Peyer's patch (tissue), 4 donors: ENCODE data around the gene SPAG6. TPM values are rescaled to one million over a fixed set of nuclear protein-coding genes. Genes with fewer than 3 reads are reported as not detected.

Source experiments
- DNase-seq, 3 donors: peaks; one replicate each; pipeline ENCODE4 v3.0.0-alpha.2; 2017 to 2019
- H3K27ac ChIP-seq, 4 donors: fragments of 200-600 bp; sonication (generic); one replicate each; pipeline ENCODE4 v1.5.1; 2016 to 2019
- H3K27me3 ChIP-seq, 2 donors: fragments of 200-600 bp; sonication (generic); one replicate each; pipeline ENCODE4 v1.5.1; 2019
- H3K36me3 ChIP-seq, 3 donors: fragments of 200-600 bp; sonication (generic); one replicate each; pipeline ENCODE4 v1.5.1; 2016 to 2019
- H3K4me1 ChIP-seq, 4 donors: fragments of 200-600 bp; sonication (generic); one replicate each; pipeline ENCODE4 v1.5.1; 2016 to 2019
- H3K4me3 ChIP-seq, 4 donors: fragments of 200-600 bp; sonication (generic); 1 replicate in 3 of 4; 2 replicates in 1 of 4; pipeline ENCODE4 v1.5.1; 2016 to 2019; ENCODE audit warnings: mild to moderate bottlenecking in 1 of 4
- H3K9me3 ChIP-seq, 4 donors: fragments of 200-600 bp; sonication (generic); one replicate each; pipeline ENCODE4 v1.5.1; 2016 to 2019; ENCODE audit warnings: mild to moderate bottlenecking in 1 of 4
- CTCF ChIP-seq, 6 experiments: fragments of 450-650 bp in 4 of 6; fragments of 200-600 bp in 2 of 6; sonication (generic) in 1 of 6; IDR thresholded peaks; one replicate each; pipeline ENCODE4 v1.5.1; 2017 to 2019; ENCODE audit warnings: antibody characterized with exemption in 6 of 6, mild to moderate bottlenecking in 3 of 6, moderate library complexity in 1 of 6
- POLR2A ChIP-seq, 2 donors: fragments of 450-650 bp; IDR thresholded peaks; one replicate each; pipeline ENCODE4 v1.5.1; 2017; ENCODE audit warnings: antibody characterized with exemption in 2 of 2, mild to moderate bottlenecking in 2 of 2, moderate library complexity in 2 of 2
- total RNA-seq, 4 donors: library from RNA; depleted of rRNA; stranded (reverse); fragments of >200 nt; gene quantifications; one replicate each; pipeline ENCODE4 v1.1.0, GENCODE V29; 2016

The SPAG6 gene
- total RNA-seq, 4 donors from 2014 or later, result not detected

- no peaks in the 10 kb centered on the region for H3K36me3 ChIP-seq
- no peaks in the 10 kb centered on the region for H3K4me1 ChIP-seq
- no peak for TF ChIP-seq POLR2A (IDR thresholded peaks at IDR 0.05)
- TF ChIP-seq CTCF (IDR thresholded peaks at IDR 0.05), result no peak
- no peaks in the 10 kb centered on the region for H3K27me3 ChIP-seq
- no peak overlapping the region for H3K4me3 ChIP-seq
- DNase-seq, result no peak
- H3K27ac ChIP-seq, result no peak overlapping the region
- no peaks in the 10 kb centered on the region for H3K9me3 ChIP-seq
These were observed 111.2 kb downstream of the SPAG6 start for GRCh38 chr10:22456486-22456885.

- DNase-seq, result no peak
- no peaks in the 10 kb centered on the region for H3K9me3 ChIP-seq
- H3K27ac ChIP-seq, result no peak overlapping the region
- H3K4me3 ChIP-seq, result no peak overlapping the region
- no peaks in the 10 kb centered on the region for H3K36me3 ChIP-seq
- H3K27me3 ChIP-seq, result no peaks in the 10 kb centered on the region
- H3K4me1 ChIP-seq, result no peaks in the 10 kb centered on the region
- TF ChIP-seq CTCF (IDR thresholded peaks at IDR 0.05) (no peak), POLR2A (IDR thresholded peaks at IDR 0.05) (no peak)
These were observed 113.2 kb downstream of the SPAG6 start for GRCh38 chr10:22458272-22459038.

- no peaks in the 10 kb centered on the region for H3K4me1 ChIP-seq
- no peak overlapping the region for H3K4me3 ChIP-seq
- no peaks in the 10 kb centered on the region for H3K27me3 ChIP-seq
- no peaks in the 10 kb centered on the region for H3K9me3 ChIP-seq
- H3K36me3 ChIP-seq, result no peaks in the 10 kb centered on the region
- no peak overlapping the region for H3K27ac ChIP-seq
- no peak for TF ChIP-seq CTCF (IDR thresholded peaks at IDR 0.05)
- TF ChIP-seq POLR2A (IDR thresholded peaks at IDR 0.05), result no peak
- DNase-seq, result no peak
These were observed 114.2 kb downstream of the SPAG6 start for GRCh38 chr10:22459496-22459895.

- H3K4me1 ChIP-seq, result no peaks in the 10 kb centered on the region
- no peak for DNase-seq
- H3K9me3 ChIP-seq, result no peaks in the 10 kb centered on the region
- H3K27me3 ChIP-seq, result no peaks in the 10 kb centered on the region
- TF ChIP-seq POLR2A (IDR thresholded peaks at IDR 0.05), result no peak
- TF ChIP-seq CTCF (IDR thresholded peaks at IDR 0.05), result no peak
- H3K4me3 ChIP-seq, result no peak overlapping the region
- H3K36me3 ChIP-seq, result no peaks in the 10 kb centered on the region
- H3K27ac ChIP-seq, result no peak overlapping the region
These were observed 114.8 kb downstream of the SPAG6 start for GRCh38 chr10:22460101-22460500.

- Histone ChIP-seq H3K36me3 (no peaks in the 10 kb centered on the region), H3K4me1 (no peaks in the 10 kb centered on the region), H3K9me3 (no peaks in the 10 kb centered on the region), H3K27me3 (no peaks in the 10 kb centered on the region), H3K4me3 (no peak overlapping the region), H3K27ac (no peak overlapping the region)
- DNase-seq, result no peak
- TF ChIP-seq CTCF (IDR thresholded peaks at IDR 0.05) (no peak), POLR2A (IDR thresholded peaks at IDR 0.05) (no peak)
These were observed 115.5 kb downstream of the SPAG6 start for GRCh38 chr10:22460531-22461403.
